H7 (cell line): Measurements from ENCODE around the gene RAB5B. TPM values are rescaled to one million over a fixed set of nuclear protein-coding genes. Genes with fewer than 3 reads are reported as not detected.

ENCODE experiments used
- DNase-seq: peaks from one replicate; pipeline ENCODE4 v3.0.0; 2012
- H3K27me3 ChIP-seq: 2 replicates; pipeline ENCODE4 v1.6.0; 2011; ENCODE audit warnings: mild to moderate bottlenecking, low read length; ENCODE audit not compliant: control insufficient read depth, insufficient read depth
- H3K36me3 ChIP-seq: replicated peaks from 2 replicates; pipeline ENCODE4 v1.5.1; 2011; ENCODE audit warnings: low read length; ENCODE audit not compliant: control insufficient read depth, insufficient read depth
- H3K4me3 ChIP-seq: 2 replicates; pipeline ENCODE4 v1.5.1; 2011; ENCODE audit warnings: low read depth, mild to moderate bottlenecking, control low read depth, low read length, moderate library complexity; ENCODE audit not compliant: insufficient read depth
- total RNA-seq: library from RNA; depleted of rRNA; stranded (reverse); fragments of >200 nt; shearing (Covaris generic); gene quantifications from 2 replicates; pipeline ENCODE4 v1.2.3, GENCODE V29; 2014

The RAB5B gene
- total RNA-seq, 1 experiment from 2014 or later: 52.4 TPM

DNA sequence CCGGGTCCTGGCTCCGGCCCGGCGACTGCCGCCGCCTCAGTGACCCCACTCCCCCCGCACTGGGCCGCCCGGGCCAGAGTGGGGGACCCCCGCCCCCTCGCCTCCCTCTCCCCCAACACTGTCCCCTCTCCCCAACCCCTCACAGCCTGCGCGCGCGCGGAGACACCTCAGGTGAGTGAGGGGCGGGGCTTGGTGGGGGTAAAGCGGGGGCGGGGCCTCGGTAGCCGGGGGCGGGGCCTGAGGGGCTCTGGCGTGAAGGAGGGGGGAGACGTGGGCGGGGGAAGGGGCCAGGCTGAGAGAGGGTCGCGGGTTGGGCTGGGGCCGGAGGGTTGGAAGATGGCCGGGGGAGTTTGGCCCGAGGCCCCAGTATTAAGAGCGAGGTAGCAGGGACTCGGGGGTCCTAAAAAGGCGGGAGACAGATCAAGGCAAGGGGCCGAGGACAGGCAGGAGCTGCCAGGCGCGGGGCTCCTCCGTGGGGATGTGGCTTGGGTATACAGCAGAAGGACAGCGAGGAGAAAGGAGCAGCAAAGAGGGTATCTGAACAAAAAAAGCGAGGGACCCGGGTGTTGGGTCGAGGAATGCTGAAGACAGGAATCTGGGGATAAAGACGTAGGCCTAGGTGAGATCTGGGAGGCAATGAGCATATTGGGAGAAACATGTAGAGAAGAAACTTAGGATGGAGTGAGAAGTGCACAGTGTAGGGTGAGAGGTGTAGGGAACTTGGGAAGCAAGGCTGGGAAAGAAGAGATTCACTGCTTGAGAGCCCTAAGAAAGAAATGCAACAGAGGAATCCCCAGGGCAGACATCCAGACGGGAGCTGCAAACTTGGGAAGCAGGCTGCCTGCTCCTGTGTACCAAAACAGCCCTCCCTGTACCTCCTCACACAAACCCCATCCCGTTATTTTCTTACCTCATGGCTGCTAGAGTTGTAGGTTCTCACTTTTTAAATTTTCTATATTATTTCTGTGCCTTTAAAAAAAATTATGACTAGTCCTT lies 34.0 kb downstream of the RAB5B start:
- Histone ChIP-seq H3K36me3 (peaks cover 4% of the 10 kb centered on the region), H3K4me3 (peak overlapping the region; percentile 64), H3K27me3 (no peaks in the 10 kb centered on the region)
- peak; percentile 100 for DNase-seq

DNA sequence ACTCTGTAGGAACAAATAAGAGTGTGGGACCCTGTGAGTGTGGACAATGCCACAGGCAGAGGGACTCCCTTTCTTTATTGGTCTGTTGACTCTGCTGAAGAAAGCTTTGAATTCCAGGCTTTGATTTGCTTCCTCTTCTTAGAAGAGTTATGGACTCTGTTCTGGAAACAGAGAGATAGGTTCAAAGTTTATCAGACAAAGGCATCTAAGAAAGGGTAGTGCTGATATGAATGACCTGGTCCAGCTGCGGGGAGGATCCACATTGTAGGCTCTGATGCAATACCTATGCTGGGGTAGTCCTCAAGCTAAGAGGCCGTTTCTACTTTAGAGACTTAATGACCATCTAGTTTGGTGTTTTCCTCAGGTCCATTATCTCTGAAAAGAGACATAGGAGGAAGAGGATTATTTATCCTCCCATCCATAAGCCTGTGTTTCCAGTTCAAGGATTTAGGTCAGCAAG lies 36.3 kb downstream of the RAB5B start:
- no peaks in the 10 kb centered on the region for H3K36me3 ChIP-seq
- no peak overlapping the region for H3K4me3 ChIP-seq
- no peak for DNase-seq
- no peaks in the 10 kb centered on the region for H3K27me3 ChIP-seq

DNA sequence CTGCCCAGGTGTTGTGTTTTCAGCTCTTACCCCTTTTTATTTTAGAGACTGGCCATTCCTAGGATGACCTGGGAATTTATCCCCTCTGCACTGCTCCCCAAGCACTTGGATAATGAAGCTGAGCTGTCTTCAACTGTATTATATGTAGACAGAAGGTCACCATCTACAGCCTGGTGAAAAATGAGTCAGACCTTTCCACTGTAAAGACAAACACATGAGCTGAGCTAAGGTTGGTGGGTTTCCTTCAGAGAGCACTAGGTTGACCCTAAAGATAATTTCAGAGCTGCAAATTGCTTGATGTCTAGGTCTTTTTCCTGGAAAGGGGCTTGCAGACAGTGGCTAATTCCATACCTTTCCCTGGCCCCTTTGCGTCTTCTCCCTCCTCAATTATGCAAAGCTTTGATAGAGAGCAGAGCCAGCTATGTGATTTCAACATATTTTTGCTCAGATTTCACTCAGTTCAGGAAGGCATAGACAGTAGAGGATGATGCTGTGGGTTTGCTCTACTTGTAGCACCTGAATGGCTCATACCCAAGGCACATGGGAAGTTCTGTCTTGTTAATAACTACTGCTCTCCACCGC lies 37.7 kb downstream of the RAB5B start:
- H3K4me3 ChIP-seq: no peak overlapping the region
- no peaks in the 10 kb centered on the region for H3K27me3 ChIP-seq
- H3K36me3 ChIP-seq: no peaks in the 10 kb centered on the region
- no peak for DNase-seq

DNA sequence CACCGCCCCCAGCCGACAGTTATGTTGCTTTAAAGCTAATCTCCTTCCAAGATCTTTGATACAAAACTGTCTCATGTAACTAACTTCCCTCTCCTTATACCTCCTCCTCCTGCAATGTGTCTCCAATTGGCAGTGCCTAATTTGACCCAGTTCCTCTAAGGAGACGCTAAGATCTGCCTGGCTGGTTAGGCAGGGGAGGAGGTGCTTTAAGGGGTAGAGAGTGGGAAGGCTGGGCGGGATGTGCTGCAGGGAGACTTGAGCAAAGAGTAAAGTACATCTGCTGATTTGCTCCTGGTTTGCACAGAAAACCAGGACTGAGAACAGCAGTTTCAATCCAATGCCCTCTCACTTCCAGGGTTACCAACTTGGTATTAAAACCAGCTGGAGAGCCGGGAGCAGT lies 39.6 kb downstream of the RAB5B start:
- Histone ChIP-seq H3K36me3 (no peaks in the 10 kb centered on the region), H3K27me3 (no peaks in the 10 kb centered on the region), H3K4me3 (no peak overlapping the region)
- DNase-seq: no peak

DNA sequence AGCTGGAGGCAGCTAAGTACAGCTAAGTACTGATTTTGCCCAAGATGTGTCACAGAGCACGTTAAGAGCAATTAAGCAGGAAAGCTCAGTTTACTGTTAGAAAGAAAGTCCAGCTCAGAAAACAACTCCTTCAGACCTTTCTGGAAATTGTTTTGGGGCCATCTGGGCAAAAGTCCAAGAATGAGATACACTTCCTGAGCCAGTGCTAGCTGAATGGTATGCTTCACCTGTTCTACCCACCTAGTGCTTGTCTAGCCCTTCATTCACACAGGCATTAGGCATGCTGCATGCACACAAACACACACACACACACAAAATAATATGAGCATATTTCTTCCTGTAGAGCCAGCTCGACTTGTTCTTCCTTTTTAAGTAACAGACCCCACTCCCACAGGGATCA lies 40.3 kb downstream of the RAB5B start:
- no peak overlapping the region for H3K4me3 ChIP-seq
- H3K36me3 ChIP-seq: no peaks in the 10 kb centered on the region; the same call in 1 of the 2 replicates
- H3K27me3 ChIP-seq: no peaks in the 10 kb centered on the region
- no peak for DNase-seq

DNA sequence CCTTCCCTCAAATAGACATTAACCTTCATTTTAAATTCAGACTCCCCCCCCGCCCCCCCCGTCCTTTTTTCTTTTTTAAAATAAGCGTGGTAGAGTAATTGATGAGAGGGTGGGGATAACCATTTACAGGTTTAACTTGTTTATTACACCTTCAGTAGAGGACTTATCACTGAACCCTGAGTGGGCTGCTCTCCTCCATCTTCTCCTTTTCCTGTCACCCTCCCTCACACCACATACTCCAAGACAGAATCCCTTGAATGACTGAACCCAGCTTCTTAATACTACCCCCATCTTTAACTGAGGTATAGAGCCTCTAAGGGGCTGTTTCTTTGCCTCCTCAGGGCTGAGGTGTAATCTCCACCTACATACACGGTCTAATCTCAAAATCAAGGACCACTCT lies 43.3 kb downstream of the RAB5B start:
- H3K27me3 ChIP-seq: no peaks in the 10 kb centered on the region
- no peak for DNase-seq
- no peaks in the 10 kb centered on the region; the same call in 1 of the 2 replicates for H3K36me3 ChIP-seq
- no peak overlapping the region for H3K4me3 ChIP-seq

DNA sequence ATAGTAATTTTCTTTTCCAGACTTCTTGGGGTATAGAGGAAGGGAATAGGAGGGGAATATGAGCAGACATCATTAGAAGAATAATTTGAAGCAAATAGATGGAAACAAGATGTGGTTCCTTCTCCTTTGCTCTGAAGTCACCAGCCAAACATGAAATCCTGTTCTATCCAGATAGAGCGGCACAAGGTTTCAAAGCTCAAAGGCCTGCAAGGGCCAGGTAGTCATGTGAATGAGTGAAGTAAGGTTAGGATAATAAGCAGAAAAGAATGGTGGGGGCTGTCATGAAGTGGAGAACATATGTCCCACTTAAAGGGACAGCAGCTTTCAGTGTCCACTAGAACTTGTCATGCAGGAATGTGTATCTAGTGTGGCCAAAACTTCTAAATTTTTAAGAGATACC lies 44.5 kb downstream of the RAB5B start:
- no peak for DNase-seq
- H3K4me3 ChIP-seq: no peak overlapping the region
- no peaks in the 10 kb centered on the region for H3K27me3 ChIP-seq
- H3K36me3 ChIP-seq: no peaks in the 10 kb centered on the region; the same call in 1 of the 2 replicates

DNA sequence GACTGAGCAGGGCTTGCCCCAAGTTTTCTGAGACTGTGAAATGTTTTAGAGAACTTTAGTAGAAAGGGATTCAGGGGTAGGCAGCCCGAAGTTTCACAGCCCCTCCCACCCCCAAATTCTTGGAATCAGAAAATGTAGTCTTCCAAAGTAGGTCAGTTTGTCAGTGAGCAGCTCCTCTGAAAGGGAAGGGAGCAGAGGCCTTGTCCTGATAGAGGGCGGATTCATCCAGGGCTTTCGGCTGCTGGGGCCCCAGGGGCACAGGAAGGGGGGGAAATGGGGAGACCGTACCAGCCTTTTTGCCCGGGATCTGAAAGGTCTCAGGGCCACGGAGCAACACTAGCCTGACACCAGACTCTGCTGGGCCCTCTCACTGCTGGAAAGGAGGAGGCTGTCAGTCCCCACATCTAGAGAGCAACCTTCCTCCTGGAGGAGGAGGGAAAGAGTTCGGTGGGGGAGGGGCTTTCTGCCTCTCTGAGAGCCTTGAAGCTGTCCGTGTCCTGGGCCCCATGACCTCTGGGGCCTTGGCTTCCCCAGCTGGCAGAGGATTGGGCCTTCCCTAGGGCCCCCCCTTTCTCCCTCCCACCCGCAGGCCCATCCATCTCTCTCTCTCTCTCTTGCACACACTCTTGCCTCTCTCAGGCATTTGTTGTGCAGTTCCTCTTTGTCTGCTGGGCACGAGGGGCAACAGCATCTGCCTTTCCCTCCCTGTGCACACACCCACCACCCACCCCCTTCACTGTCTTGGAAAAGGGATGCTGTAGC lies 46.7 kb downstream of the RAB5B start, which contains the start of gene IKZF4:
Gene IKZF4 (plus strand): TSS at position 621 of the 762 bp plus-strand sequence. CDS start 451 bp downstream, outside the sequence.
- Histone ChIP-seq H3K27me3 (no peaks in the 10 kb centered on the region), H3K4me3 (peak within 1 kb of the TSS; percentile 42), H3K36me3 (peaks cover 2% of the 10 kb centered on the region)
- DNase-seq: peak; percentile 88

DNA sequence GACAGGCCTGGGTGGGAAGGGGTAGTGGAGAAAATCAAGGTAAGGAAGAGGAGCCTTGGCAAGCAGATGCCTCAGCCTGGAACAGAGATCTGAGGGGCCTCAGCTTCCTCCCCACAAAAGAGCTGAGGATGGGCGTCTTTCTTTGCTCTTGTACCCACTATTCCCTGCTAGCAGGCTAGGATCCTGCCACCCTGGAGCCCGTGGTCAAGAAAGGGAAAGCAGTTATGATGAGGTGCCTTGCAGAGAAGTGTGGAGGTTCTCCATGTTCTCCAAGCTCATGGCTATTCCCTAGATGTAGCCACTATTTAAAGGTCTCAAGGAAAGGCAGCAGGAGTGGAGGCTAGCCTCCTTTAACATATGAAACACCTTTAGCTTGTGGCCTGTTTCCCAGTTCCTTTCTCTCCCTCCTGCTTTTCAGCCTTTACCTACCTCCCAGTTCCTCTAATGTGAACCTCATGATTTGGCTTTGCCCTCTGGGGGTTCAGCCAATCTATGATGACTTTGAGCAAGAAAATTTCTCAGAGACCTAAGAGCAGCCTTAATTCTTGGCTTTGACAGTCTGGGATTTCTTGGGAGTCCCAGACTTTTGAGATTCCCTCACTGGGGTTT lies 48.1 kb downstream of the RAB5B start:
- Histone ChIP-seq H3K36me3 (peaks cover 2% of the 10 kb centered on the region), H3K4me3 (peak overlapping the region; percentile 42; the same call in 1 of the 2 replicates), H3K27me3 (no peaks in the 10 kb centered on the region)
- DNase-seq: peak; percentile 60

DNA sequence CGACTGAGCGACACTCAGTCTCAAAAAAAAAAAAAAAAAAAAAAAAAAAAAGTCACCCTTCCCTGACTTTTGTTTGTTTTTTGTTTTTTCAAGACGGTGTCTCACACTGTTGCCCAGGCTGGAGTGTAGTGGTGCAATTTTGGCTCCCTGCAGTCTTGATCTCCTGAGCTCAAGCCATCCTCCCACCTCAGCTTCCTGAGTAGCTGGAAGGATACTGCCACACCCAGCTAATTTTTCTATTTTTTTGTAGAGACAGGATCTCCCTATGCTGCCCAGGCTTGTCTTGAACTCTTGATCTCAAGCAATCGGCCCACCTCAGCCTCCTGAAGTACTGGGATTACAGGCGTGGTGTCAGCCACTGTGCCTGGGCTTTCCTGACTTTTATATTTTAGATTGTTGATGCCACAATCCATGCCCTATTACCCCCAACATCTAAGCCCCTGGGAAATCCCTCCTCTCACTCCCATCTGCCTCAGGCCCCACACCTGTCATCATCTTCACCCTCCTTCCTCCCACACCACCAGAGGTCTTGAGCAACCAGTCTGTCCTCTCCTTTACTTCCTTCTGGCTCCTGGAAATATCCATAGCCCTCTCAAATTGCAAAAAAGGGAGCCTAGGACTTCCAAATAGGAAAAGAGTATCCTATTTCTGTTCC lies 54.8 kb downstream of the RAB5B start:
- H3K4me3 ChIP-seq: no peak overlapping the region
- H3K27me3 ChIP-seq: no peaks in the 10 kb centered on the region
- no peak for DNase-seq
- peaks cover 17% of the 10 kb centered on the region for H3K36me3 ChIP-seq

DNA sequence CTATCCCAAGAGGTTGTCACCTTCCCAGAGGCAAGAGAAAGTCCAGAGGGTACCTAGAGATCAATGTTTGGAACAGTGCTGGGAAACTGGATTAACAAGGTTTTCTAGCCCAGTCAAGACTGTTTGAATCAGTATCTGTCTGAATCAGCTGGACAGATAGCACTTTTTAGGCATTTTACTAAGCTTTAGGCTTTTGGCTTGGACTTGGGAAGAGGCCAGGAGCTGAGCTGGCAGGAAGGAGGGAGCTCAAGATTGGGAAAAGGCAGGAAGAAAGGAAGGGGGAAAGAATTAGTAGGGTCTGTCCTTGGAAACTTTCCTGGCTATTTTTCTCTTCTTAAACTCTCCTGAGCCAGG lies 55.3 kb downstream of the RAB5B start:
- H3K4me3 ChIP-seq: no peak overlapping the region
- peaks cover 18% of the 10 kb centered on the region for H3K36me3 ChIP-seq
- no peaks in the 10 kb centered on the region for H3K27me3 ChIP-seq
- no peak for DNase-seq

DNA sequence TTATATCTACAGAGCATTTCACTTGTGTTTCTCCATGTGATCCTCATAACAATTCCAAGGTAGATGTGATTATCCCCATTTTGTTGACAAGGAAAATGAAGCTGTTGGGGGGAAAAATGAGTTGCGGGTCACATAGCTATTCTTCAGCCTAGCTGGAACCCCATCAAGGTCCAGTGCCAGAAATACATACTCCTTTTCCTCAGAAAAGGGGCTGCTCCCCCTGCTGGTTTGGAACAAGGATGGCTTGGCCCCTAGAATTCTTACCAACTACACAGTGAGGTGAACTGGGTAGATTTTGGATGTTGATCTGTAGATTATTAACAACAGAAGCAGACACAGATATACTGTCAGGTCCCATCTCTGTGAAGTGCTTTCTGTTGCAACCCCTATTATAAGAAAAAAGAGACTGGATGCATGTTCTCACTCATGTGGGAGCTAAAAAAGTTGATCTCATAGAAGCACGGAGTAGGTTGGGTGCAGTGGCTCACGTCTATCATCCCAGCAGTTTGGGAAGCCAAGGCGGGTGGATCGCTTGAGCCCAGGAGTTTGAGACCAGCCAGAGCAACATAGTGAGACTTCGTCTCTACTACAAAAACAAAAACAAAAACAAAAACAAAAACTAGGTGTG lies 55.9 kb downstream of the RAB5B start:
- no peaks in the 10 kb centered on the region for H3K27me3 ChIP-seq
- peaks cover 21% of the 10 kb centered on the region for H3K36me3 ChIP-seq
- DNase-seq: peak; percentile 80
- H3K4me3 ChIP-seq: no peak overlapping the region

DNA sequence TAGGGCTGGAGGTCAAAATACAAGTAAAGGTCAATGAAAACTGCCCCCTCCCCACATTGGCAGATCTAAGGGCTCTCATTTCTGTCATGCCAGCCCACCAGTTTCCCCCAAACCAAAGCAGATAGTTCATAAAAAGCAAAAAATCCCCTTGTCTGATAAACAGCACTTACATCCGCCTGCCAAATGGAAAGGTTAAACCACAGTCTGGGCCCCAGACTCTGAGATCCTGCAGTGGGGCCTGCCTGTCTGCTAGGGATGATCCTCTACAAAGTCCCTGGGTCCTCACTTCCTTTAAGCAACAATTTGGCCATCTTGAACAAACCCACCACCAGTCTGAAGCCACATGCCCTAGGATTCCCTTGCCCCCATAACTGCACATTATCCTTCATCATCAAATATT lies 58.1 kb downstream of the RAB5B start:
- Histone ChIP-seq H3K36me3 (peaks cover 23% of the 10 kb centered on the region), H3K4me3 (no peak overlapping the region), H3K27me3 (no peaks in the 10 kb centered on the region)
- DNase-seq: no peak
